GM18498 (cell line): ENCODE data around the gene PPP1R12C.
"Not testable (repeated sequence)": the region's sequence is repeated elsewhere in the genome, so short reads cannot be mapped to it uniquely, and the experiment has no call there.

ENCODE experiments used
- ATAC-seq: cut with Tn5 transposase; IDR thresholded peaks from one replicate; pipeline ENCODE4 v1.9.1; 2021; ENCODE audit warnings: mild to moderate bottlenecking, moderate library complexity; ENCODE audit not compliant: unreplicated experiment

Gene PPP1R12C

GRCh38 chr19:55116859-55117662, at the start of gene PPP1R12C:
PPP1R12C (minus strand) TSS chr19:55117637; CDS start chr19:55117543, 94 bp downstream.
- ATAC-seq = peak; percentile 24

GRCh38 chr19:55166530-55167268, 49.3 kb upstream of the PPP1R12C start, which contains the start of gene DNAAF3:
DNAAF3 (minus strand) TSS chr19:55166613; CDS start chr19:55166413, 200 bp downstream.
- ATAC-seq = peak; percentile 93

- peak; percentile 27 for ATAC-seq
Observed at GRCh38 chr19:55165952-55166529, 48.6 kb upstream of the PPP1R12C start.

GRCh38 chr19:55161571-55162322, 44.3 kb upstream of the PPP1R12C start:
- ATAC-seq = no peak

GRCh38 chr19:55160986-55161365, 43.5 kb upstream of the PPP1R12C start:
- no peak for ATAC-seq

GRCh38 chr19:55160128-55160985, 42.9 kb upstream of the PPP1R12C start:
- ATAC-seq = no peak

GRCh38 chr19:55158848-55159749, 41.7 kb upstream of the PPP1R12C start:
- ATAC-seq = no peak

- ATAC-seq = no peak
Observed at GRCh38 chr19:55158423-55158822, 41.0 kb upstream of the PPP1R12C start.

- no peak for ATAC-seq
Observed at GRCh38 chr19:55157064-55157908, 39.8 kb upstream of the PPP1R12C start, which contains the start of gene TNNI3. TNNI3 (minus strand) TSS chr19:55157732; CDS start chr19:55157589, 143 bp downstream.

- no peak for ATAC-seq
Observed at GRCh38 chr19:55156202-55157063, 39.0 kb upstream of the PPP1R12C start.

- ATAC-seq = not testable (repeated sequence)
Observed at GRCh38 chr19:55155784-55156183, 38.3 kb upstream of the PPP1R12C start.

- ATAC-seq = no peak
Observed at GRCh38 chr19:55153652-55154264, 36.3 kb upstream of the PPP1R12C start.

GRCh38 chr19:55152017-55152416, 34.6 kb upstream of the PPP1R12C start:
- ATAC-seq = no peak

GRCh38 chr19:55149078-55150003, 31.9 kb upstream of the PPP1R12C start, which contains the start of gene TNNT1:
TNNT1 (minus strand) TSS chr19:55149206; CDS start chr19:55147157, 2,049 bp downstream.
- ATAC-seq = no peak

GRCh38 chr19:55147545-55148251, 30.3 kb upstream of the PPP1R12C start:
- ATAC-seq = no peak
